ENCODE measurements around the gene DENND1C. TPM values are rescaled to one million over a fixed set of nuclear protein-coding genes. Genes with fewer than 3 reads are reported as not detected.

DENND1C gene, protein sequence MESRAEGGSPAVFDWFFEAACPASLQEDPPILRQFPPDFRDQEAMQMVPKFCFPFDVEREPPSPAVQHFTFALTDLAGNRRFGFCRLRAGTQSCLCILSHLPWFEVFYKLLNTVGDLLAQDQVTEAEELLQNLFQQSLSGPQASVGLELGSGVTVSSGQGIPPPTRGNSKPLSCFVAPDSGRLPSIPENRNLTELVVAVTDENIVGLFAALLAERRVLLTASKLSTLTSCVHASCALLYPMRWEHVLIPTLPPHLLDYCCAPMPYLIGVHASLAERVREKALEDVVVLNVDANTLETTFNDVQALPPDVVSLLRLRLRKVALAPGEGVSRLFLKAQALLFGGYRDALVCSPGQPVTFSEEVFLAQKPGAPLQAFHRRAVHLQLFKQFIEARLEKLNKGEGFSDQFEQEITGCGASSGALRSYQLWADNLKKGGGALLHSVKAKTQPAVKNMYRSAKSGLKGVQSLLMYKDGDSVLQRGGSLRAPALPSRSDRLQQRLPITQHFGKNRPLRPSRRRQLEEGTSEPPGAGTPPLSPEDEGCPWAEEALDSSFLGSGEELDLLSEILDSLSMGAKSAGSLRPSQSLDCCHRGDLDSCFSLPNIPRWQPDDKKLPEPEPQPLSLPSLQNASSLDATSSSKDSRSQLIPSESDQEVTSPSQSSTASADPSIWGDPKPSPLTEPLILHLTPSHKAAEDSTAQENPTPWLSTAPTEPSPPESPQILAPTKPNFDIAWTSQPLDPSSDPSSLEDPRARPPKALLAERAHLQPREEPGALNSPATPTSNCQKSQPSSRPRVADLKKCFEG
- total RNA-seq (100 to 1,000 TPM; 106 to 142 (median 118) TPM), polyA plus RNA-seq (100 to 1,000 TPM in 1 of 2 donors, 10 to 100 TPM in 1; 57.3 to 142 TPM), total RNA-seq (147 reads per million, percentile 90 among the genes with 10 or more reads in this experiment)

DNA sequence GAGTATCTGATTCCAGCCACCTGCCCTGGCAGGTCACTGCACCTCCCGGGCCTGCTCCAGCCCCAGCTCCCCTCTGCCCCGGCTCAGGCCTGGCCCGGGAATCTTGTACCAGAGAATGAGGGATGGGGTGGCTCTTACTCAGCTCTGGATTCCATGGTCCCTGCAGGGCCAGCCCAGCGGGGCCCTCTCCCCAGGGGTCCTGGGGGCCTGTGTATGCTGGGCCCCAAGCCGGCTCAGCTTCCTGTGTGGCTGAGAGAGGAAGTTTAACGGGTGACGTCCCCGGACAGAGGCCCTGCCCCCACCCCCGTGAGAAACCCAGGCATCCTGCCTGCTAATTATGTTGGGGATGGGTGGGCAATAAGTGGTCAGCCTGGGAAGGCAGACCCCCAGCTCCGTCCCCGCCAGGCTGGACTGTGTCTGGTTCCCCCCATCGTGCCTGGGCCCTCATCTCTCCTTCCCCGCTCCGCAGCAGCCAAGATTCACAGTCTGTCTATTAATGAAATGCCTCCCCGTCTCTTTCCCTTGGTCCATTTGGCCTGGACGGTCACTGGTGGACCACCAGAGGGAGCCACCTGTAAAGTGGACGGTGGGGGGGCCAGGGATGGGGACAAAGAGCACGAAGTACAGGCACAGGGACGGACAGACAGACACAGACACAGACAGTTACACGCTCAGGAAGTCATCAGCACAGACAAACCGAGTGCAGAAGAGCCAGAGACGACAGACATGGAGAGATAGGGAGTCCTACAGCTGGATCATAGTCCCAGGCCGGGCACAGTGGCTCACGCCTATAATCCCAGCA lies at the start of gene DENND1C:
DENND1C (minus strand) TSS at position 247 of the 802 bp plus-strand sequence; CDS start at position 155, 92 bp downstream.
- peak within 1 kb of the TSS; percentile 94 for H3K27ac ChIP-seq (ENCODE audit: low read depth, low read length)
- POLR2A ChIA-PET = interaction anchor here (0.7 to 2.2 kb wide), 18 partner anchors 8 to 913 kb away, joined by 3 to 24 read pairs (median 5); partner anchors contain the start of genes ALKBH7, CRB3, KHSRP and SLC25A23
- H3K4me3 Mint-ChIP-seq = peak within 1 kb of the TSS; percentile 88 to 100 (median 96)
- no peaks in the 10 kb centered on the region for H3K27me3 Mint-ChIP-seq
- H3K36me3 ChIP-seq (ENCODE audit: control insufficient read depth in 2 of 3, insufficient read depth in 3 of 3, low read length in 3 of 3) = peaks cover 5 to 22% (median 5%) of the 10 kb centered on the region in 3 experiments
- peaks cover 0 to 8% (median 0%) of the 10 kb centered on the region in 5 donors for H3K36me3 Mint-ChIP-seq
- peak within 1 kb of the TSS; percentile 93 to 99 (median 96) for H3K27ac Mint-ChIP-seq
- peak within 1 kb of the TSS; percentile 95 for H3K4me3 ChIP-seq (ENCODE audit: low read length)
- CTCF ChIA-PET = interaction anchor here (0.6 to 1.7 kb wide), 5 partner anchors 12 to 711 kb away, joined by 3 to 8 read pairs (median 3); partner anchors contain the start of gene SLC25A23
- peaks cover 26 to 27% of the 10 kb centered on the region in 2 donors for H3K4me1 ChIP-seq (ENCODE audit: control insufficient read depth in 2 of 2, insufficient read depth in 2 of 2, low read length in 2 of 2)
- peak; percentile 91 for ATAC-seq
- H3K9me3 ChIP-seq (ENCODE audit: control insufficient read depth in 2 of 3, low read length in 3 of 3) = no peaks in the 10 kb centered on the region
- intact Hi-C loops (cut with micrococcal nuclease) = loop anchor here (1.0 to 10.0 kb wide), 4 partner anchors 21 to 57 kb away; partner anchors contain the start of gene KHSRP (in 1 of the 2)
- peaks cover 30 to 46% (median 40%) of the 10 kb centered on the region in 7 donors for H3K4me1 Mint-ChIP-seq
- no peaks in the 10 kb centered on the region for H3K9me3 Mint-ChIP-seq
- H3K27me3 ChIP-seq (ENCODE audit: control insufficient read depth in 2 of 2, insufficient read depth in 2 of 2, low read length in 2 of 2) = no peaks in the 10 kb centered on the region
- peak; percentile 52 to 67 (median 67) for DNase-seq

DNA sequence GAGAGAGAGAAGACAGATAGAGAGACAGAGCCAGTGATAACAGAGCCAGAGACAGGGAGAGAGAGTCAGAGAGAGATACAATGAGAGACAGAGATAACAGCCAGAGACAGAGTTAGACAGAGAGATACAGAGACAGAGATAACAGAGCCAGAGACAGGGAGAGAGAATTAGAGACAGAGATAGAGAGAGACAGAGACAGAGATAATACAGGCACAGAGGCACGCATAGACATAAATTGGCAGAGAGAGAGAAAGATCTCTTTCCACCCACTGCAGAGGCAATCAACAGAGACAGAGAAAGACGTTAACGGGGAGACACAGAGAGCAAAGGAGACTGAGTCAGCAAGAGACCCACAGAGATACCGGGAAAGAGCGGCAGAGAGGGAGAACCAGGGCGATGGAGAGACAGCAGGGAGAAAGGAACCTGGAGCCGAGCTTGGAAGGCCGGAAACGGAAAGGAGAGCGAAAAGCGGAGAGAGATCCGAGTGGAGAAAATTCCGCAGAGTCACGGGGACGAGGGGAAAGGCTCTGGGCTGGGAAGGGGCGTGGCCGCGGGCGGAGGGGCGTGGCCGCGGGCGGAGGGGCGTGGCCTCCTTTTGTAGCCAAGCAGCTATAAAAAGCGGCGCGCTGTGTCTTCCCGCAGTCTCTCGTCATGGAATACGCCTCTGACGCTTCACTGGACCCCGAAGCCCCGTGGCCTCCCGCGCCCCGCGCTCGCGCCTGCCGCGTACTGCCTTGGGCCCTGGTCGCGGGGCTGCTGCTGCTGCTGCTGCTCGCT lies 49.0 kb upstream of the DENND1C start, which contains the start of gene TNFSF9:
TNFSF9 (plus strand) TSS at position 641 of the 777 bp plus-strand sequence; CDS start at position 652, 11 bp downstream.
- DNase-seq = peak; percentile 51 to 93 (median 65)
- ATAC-seq = peak; percentile 90
- Mint-ChIP-seq H3K4me3 (peak within 1 kb of the TSS; percentile 81 to 93 (median 86)), H3K36me3 (peaks cover 0 to 3% (median 0%) of the 10 kb centered on the region in 5 donors), H3K9me3 (peaks cover 0 to 4% (median 0%) of the 10 kb centered on the region in 11 donors), H3K27ac (peak within 1 kb of the TSS; percentile 9 to 85 (median 64)), H3K27me3 (peaks cover 27 to 46% (median 28%) of the 10 kb centered on the region in 5 donors), H3K4me1 (peaks cover 33 to 43% (median 37%) of the 10 kb centered on the region in 7 donors)
- H3K27me3 ChIP-seq (ENCODE audit: control insufficient read depth in 2 of 2, insufficient read depth in 2 of 2, low read length in 2 of 2) = peaks cover 0 to 16% of the 10 kb centered on the region in 2 donors
- H3K36me3 ChIP-seq (ENCODE audit: control insufficient read depth in 2 of 3, insufficient read depth in 3 of 3, low read length in 3 of 3) = no peaks in the 10 kb centered on the region
- peaks cover 20 to 27% of the 10 kb centered on the region in 2 donors for H3K4me1 ChIP-seq (ENCODE audit: control insufficient read depth in 2 of 2, insufficient read depth in 2 of 2, low read length in 2 of 2)
- ChIA-PET CTCF (no interaction called here), POLR2A (interaction anchor here (0.5 to 1.7 kb wide), 2 partner anchors 18 to 21 kb away, joined by 4 read pairs; no protein-coding TSS in a partner anchor)
- intact Hi-C loops (cut with micrococcal nuclease) = loop anchor here (1.0 to 5.0 kb wide), 6 partner anchors 14 to 332 kb away; partner anchors contain the start of genes CD70 (in 1 of the 2), GPR108 (in 1 of the 2) and TRIP10 (in 1 of the 2)
- H3K9me3 ChIP-seq (ENCODE audit: control insufficient read depth in 2 of 3, low read length in 3 of 3) = no peaks in the 10 kb centered on the region
- H3K4me3 ChIP-seq (ENCODE audit: low read length) = peak within 1 kb of the TSS; percentile 36
- H3K27ac ChIP-seq (ENCODE audit: low read depth, low read length) = peak within 1 kb of the TSS; percentile 58

DNA sequence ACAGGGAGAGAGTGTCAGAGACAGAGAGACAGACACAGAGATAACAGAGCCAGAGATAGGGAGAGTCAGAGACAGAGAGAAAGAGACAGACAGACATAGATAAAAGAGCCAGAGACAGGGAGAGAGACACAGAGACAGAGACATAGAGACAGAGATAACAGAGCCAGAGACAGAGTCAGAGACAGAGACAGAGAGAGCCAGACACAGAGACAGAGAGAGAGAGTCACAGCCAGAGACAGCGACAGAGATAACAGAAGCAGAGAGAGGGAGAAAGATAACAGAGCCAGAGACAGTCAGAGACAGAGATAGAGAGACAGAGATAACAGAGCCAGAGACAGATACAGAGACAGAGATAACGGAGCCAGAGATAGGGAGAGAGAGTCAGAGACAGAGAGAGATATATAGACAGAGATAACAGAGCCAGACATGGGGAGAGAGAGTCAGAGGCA lies 48.4 kb upstream of the DENND1C start:
- H3K9me3 ChIP-seq (ENCODE audit: control insufficient read depth in 2 of 3, low read length in 3 of 3) = no peaks in the 10 kb centered on the region
- peak overlapping the region; percentile 6 to 93 (median 86) for H3K4me3 Mint-ChIP-seq
- no peaks in the 10 kb centered on the region for H3K36me3 ChIP-seq (ENCODE audit: control insufficient read depth in 2 of 3, insufficient read depth in 3 of 3, low read length in 3 of 3)
- H3K4me1 Mint-ChIP-seq = peaks cover 30 to 42% (median 34%) of the 10 kb centered on the region in 7 donors
- H3K27ac Mint-ChIP-seq = peak overlapping the region in 5 of 9 donors; percentile 46 to 85 (median 66)
- intact Hi-C loops (cut with micrococcal nuclease) = loop anchor here (1.0 to 5.0 kb wide), 6 partner anchors 13 to 332 kb away; partner anchors contain the start of genes CD70 (in 1 of the 2), GPR108 (in 1 of the 2) and TRIP10 (in 1 of the 2)
- H3K4me1 ChIP-seq (ENCODE audit: control insufficient read depth in 2 of 2, insufficient read depth in 2 of 2, low read length in 2 of 2) = peaks cover 20 to 24% of the 10 kb centered on the region in 2 donors
- H3K4me3 ChIP-seq (ENCODE audit: low read length) = no peak overlapping the region
- H3K36me3 Mint-ChIP-seq = peaks cover 0 to 3% (median 0%) of the 10 kb centered on the region in 5 donors
- peaks cover 0 to 16% of the 10 kb centered on the region in 2 donors for H3K27me3 ChIP-seq (ENCODE audit: control insufficient read depth in 2 of 2, insufficient read depth in 2 of 2, low read length in 2 of 2)
- ATAC-seq = no peak
- H3K9me3 Mint-ChIP-seq = peaks cover 0 to 4% (median 0%) of the 10 kb centered on the region in 11 donors
- H3K27me3 Mint-ChIP-seq = peaks cover 27 to 46% (median 28%) of the 10 kb centered on the region in 5 donors
- no peak overlapping the region for H3K27ac ChIP-seq (ENCODE audit: low read depth, low read length)
- ChIA-PET POLR2A (interaction anchor here (1.7 kb wide), 1 partner anchor 22 kb away, joined by 4 read pairs; no protein-coding TSS in a partner anchor), CTCF (no interaction called here)
- no peak for DNase-seq

DNA sequence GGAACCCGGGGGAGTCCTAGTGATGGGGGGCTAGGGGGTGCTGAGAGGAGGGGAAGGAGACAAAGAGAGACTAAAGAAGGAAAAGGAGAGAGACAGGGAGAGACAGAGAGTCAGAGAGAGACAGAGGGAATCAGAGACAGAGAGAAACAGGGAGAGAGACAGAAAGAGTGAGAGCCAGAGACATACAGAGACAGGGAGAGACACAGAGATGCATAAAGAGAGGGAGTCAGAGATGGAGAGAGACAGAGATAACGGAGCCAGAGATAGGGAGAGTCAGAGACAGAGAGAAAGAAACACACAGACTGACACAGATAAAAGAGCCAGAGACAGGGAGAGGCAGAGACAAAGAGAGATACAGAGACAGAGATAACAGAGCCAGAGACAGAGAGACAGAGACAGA lies 47.8 kb upstream of the DENND1C start:
- no peaks in the 10 kb centered on the region for H3K9me3 ChIP-seq (ENCODE audit: control insufficient read depth in 2 of 3, low read length in 3 of 3)
- H3K4me3 Mint-ChIP-seq = peak overlapping the region in 6 of 10 donors; percentile 52 to 87 (median 86)
- no peak overlapping the region for H3K4me3 ChIP-seq (ENCODE audit: low read length)
- H3K36me3 ChIP-seq (ENCODE audit: control insufficient read depth in 2 of 3, insufficient read depth in 3 of 3, low read length in 3 of 3) = no peaks in the 10 kb centered on the region
- peaks cover 0 to 16% of the 10 kb centered on the region in 2 donors for H3K27me3 ChIP-seq (ENCODE audit: control insufficient read depth in 2 of 2, insufficient read depth in 2 of 2, low read length in 2 of 2)
- H3K27ac ChIP-seq (ENCODE audit: low read depth, low read length) = no peak overlapping the region
- intact Hi-C loops (cut with micrococcal nuclease) = no loop called here
- peaks cover 0 to 3% (median 0%) of the 10 kb centered on the region in 5 donors for H3K36me3 Mint-ChIP-seq
- H3K4me1 ChIP-seq (ENCODE audit: control insufficient read depth in 2 of 2, insufficient read depth in 2 of 2, low read length in 2 of 2) = peaks cover 20 to 24% of the 10 kb centered on the region in 2 donors
- ATAC-seq = no peak
- DNase-seq = no peak
- H3K27me3 Mint-ChIP-seq = peaks cover 21 to 44% (median 28%) of the 10 kb centered on the region in 5 donors
- H3K27ac Mint-ChIP-seq = peak overlapping the region in 4 of 9 donors; percentile 8 to 85 (median 40)
- H3K9me3 Mint-ChIP-seq = peaks cover 0 to 4% (median 0%) of the 10 kb centered on the region in 11 donors
- ChIA-PET POLR2A (no interaction called here), CTCF (no interaction called here)
- H3K4me1 Mint-ChIP-seq = peaks cover 30 to 42% (median 34%) of the 10 kb centered on the region in 7 donors

DNA sequence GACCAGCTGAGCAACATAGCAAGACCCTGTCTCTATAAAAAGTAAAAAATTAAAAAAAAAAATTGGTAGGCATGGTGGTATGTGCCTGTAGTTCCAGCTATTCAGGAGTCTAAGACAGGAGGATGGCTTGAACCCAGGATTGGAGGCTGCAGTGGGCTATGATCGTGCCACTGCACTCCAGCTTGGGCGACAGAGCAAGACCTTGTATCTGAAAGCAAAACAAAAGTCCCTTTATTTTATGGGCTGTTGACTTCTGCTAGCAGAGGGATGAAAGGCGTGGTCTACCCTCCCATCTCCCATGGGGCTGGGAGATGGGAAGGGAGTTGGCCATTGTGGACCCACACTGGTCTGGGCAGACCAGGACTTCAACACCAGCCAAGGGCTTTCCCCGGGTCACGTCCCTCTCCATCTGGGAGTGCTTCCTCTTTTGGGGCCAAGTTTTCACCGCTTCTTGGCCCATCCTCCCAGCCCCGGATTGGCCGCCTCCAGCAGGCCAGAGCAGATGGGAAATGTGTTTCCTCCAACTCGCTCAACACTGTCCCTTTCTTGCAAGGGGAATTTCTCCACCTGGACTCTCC lies 47.0 kb upstream of the DENND1C start:
- Histone ChIP-seq H3K27me3 (ENCODE audit: control insufficient read depth in 2 of 2, insufficient read depth in 2 of 2, low read length in 2 of 2) (peaks cover 0 to 16% of the 10 kb centered on the region in 2 donors), H3K9me3 (ENCODE audit: control insufficient read depth in 2 of 3, low read length in 3 of 3) (no peaks in the 10 kb centered on the region), H3K36me3 (ENCODE audit: control insufficient read depth in 2 of 3, insufficient read depth in 3 of 3, low read length in 3 of 3) (no peaks in the 10 kb centered on the region), H3K27ac (ENCODE audit: low read depth, low read length) (no peak overlapping the region), H3K4me3 (ENCODE audit: low read length) (no peak overlapping the region), H3K4me1 (ENCODE audit: control insufficient read depth in 2 of 2, insufficient read depth in 2 of 2, low read length in 2 of 2) (peaks cover 20 to 24% of the 10 kb centered on the region in 2 donors)
- ChIA-PET POLR2A (no interaction called here), CTCF (no interaction called here)
- H3K4me3 Mint-ChIP-seq = no peak overlapping the region
- DNase-seq = no peak
- no peak overlapping the region for H3K27ac Mint-ChIP-seq
- peaks cover 30 to 37% (median 33%) of the 10 kb centered on the region in 7 donors for H3K4me1 Mint-ChIP-seq
- H3K9me3 Mint-ChIP-seq = peaks cover 0 to 4% (median 0%) of the 10 kb centered on the region in 11 donors
- ATAC-seq = peak; percentile 51
- intact Hi-C loops (cut with micrococcal nuclease) = no loop called here
- peaks cover 15 to 39% (median 23%) of the 10 kb centered on the region in 5 donors for H3K27me3 Mint-ChIP-seq
- peaks cover 0 to 3% (median 0%) of the 10 kb centered on the region in 5 donors for H3K36me3 Mint-ChIP-seq

Data from naive thymus-derived CD4-positive, alpha-beta T cell (primary cell).